Cardiac fibroblast (primary cell): Measurements from ENCODE around the gene LIN37.

ENCODE experiments used
- DNase-seq, 2 donors: peaks; one replicate each; pipeline versions ENCODE4 v3.0.0 to v3.0.0-alpha.2; 2010; ENCODE audit warnings: low read depth in 2 of 2
- H3K4me3 ChIP-seq, 2 donors: replicated peaks in 1 of 2; 1 replicate in 1 of 2; 2 replicates in 1 of 2; pipeline ENCODE4 v1.5.1; 2011; ENCODE audit warnings: low read depth in 2 of 2, low read length in 2 of 2, mild to moderate bottlenecking in 2 of 2, moderate library complexity in 1 of 2
- CTCF ChIP-seq: IDR thresholded peaks from one replicate; pipeline ENCODE4 v1.5.1; 2011; ENCODE audit warnings: low read depth, mild to moderate bottlenecking, low read length, inconsistent platforms

Gene LIN37

GRCh38 chr19:35710784-35711723 lies 37.3 kb upstream of the LIN37 start:
- no peak for DNase-seq
- no peak overlapping the region for H3K4me3 ChIP-seq
- no peak for TF ChIP-seq CTCF

DNA sequence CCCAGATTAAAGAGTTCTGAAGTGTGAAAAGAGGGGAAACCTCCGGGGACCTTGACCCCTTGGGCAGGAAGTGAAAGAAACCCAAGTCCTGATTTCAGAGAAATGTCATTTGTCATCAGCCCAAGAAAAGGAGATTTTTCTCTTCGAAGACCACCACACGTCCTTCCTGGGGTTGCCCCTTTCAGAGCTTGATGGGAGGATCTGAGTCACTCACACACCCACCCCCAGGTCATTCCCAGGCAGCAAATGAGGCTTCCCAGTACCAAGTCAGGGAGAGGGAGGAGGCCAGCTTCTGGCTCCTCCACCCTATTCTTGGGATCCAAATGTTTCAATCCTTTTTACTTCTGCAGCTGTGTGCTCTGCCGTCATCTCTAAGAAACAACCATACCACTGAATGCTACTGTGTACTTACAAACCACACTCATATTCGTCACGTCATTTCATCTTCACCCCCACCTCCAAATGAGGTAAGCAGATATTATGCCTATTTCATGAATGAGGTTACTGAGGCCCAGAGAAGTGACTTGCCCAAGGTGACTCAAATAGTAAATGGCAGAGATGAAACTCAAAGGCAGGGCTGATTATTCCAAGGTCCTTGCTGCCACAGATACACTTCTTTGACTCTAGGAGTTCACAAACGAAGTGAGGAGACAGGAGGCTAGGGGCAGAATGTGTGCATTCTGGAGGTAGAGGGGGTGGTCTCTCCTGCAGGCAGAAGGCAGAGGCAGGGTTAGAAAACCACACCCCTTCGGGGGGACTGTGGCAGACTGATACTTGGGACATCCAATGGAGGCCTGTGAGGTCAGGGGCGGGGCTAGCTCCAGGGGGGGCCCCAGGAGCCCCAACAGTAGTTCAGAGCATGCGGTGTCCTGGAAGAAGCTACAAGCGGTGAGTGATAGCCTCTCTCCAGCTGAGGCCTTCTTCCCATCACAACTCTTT lies 35.5 kb upstream of the LIN37 start:
- H3K4me3 ChIP-seq, result no peak overlapping the region
- DNase-seq, result no peak

DNA sequence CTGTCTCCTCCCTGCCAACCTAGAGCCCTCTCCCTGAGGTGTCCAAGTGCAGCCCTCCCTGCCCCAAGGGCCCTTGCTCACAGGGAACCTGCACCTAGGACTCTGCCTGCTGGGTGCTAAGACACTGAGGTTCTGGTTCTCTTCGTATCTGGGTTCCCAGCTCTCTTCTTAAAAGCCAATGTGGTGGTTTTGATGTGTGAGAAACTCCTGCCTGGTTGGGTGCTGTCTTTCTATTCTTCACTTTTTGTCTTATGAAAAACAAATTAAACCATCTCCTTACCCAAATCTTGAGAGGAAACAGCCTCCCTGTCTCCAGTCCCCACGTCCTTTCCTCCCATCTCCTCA lies 34.9 kb upstream of the LIN37 start:
- no peak for TF ChIP-seq CTCF
- no peak overlapping the region for H3K4me3 ChIP-seq
- no peak for DNase-seq

More for the DNA sequence above, 35.5 kb upstream of the LIN37 start:
- TF ChIP-seq CTCF, result no peak

GRCh38 chr19:35713904-35714495 lies 34.4 kb upstream of the LIN37 start:
- H3K4me3 ChIP-seq, result no peak overlapping the region

GRCh38 chr19:35714601-35715354 lies 33.6 kb upstream of the LIN37 start:
- no peak for TF ChIP-seq CTCF
- no peak for DNase-seq
- H3K4me3 ChIP-seq, result no peak overlapping the region

More at GRCh38 chr19:35713904-35714495, 34.4 kb upstream of the LIN37 start:
- no peak for TF ChIP-seq CTCF
- DNase-seq, result no peak

- DNase-seq, result no peak
- no peak overlapping the region for H3K4me3 ChIP-seq
- TF ChIP-seq CTCF, result no peak
Measured at GRCh38 chr19:35715355-35715809, 33.0 kb upstream of the LIN37 start.
